Fibroblast of lung (primary cell): Measurements from ENCODE around the gene NPNT. TPM values are rescaled to one million over a fixed set of nuclear protein-coding genes. Genes with fewer than 3 reads are reported as not detected.

Source experiments
- DNase-seq, 2 donors: peaks; one replicate each; pipeline versions ENCODE4 v3.0.0 to v3.0.0-alpha.2; 2010; ENCODE audit warnings: low read depth in 2 of 2
- H2AFZ ChIP-seq: 2 replicates; pipeline ENCODE4 v1.5.1; 2012; ENCODE audit warnings: low read length, control low read depth, inconsistent platforms
- H3K27ac ChIP-seq: 2 replicates; pipeline ENCODE4 v1.5.1; 2011; ENCODE audit warnings: low read length, control low read depth; ENCODE audit not compliant: insufficient read depth
- H3K27me3 ChIP-seq: 2 replicates; pipeline ENCODE4 v1.5.1; 2011; ENCODE audit warnings: mild to moderate bottlenecking, low read length; ENCODE audit not compliant: control insufficient read depth, insufficient read depth
- H3K36me3 ChIP-seq: 2 replicates; pipeline ENCODE4 v1.5.1; 2011; ENCODE audit warnings: low read length; ENCODE audit not compliant: control insufficient read depth, insufficient read depth
- H3K4me1 ChIP-seq: 2 replicates; pipeline ENCODE4 v1.5.1; 2011; ENCODE audit warnings: low read length; ENCODE audit not compliant: control insufficient read depth, insufficient read depth; ENCODE audit errors: extremely low read depth
- H3K4me2 ChIP-seq: 2 replicates; pipeline ENCODE4 v1.5.1; 2011; ENCODE audit warnings: low read length, control low read depth; ENCODE audit not compliant: insufficient read depth; ENCODE audit errors: extremely low read depth
- H3K4me3 ChIP-seq, 4 experiments: fragments of 200-600 bp in 1 of 4; sonication (generic) in 1 of 4; replicated peaks in 1 of 4; 2 replicates each; pipeline ENCODE4 v1.5.1; 2011 to 2016; ENCODE audit warnings: low read length in 4 of 4, low read depth in 3 of 4, mild to moderate bottlenecking in 3 of 4, control low read depth in 2 of 4, inconsistent platforms in 1 of 4, mixed read lengths in 1 of 4; ENCODE audit not compliant: insufficient read depth in 1 of 4; ENCODE audit errors: control extremely low read depth in 1 of 4
- H3K79me2 ChIP-seq: 2 replicates; pipeline ENCODE4 v1.5.1; 2012; ENCODE audit warnings: mild to moderate bottlenecking, low read length, inconsistent platforms; ENCODE audit not compliant: control insufficient read depth, insufficient read depth
- H3K9ac ChIP-seq: 2 replicates; pipeline ENCODE4 v1.5.1; 2011; ENCODE audit warnings: mild to moderate bottlenecking, low read length, control low read depth; ENCODE audit not compliant: insufficient read depth
- H3K9me3 ChIP-seq: 2 replicates; pipeline ENCODE4 v1.5.1; 2012; ENCODE audit warnings: low read depth, low read length; ENCODE audit not compliant: control insufficient read depth, insufficient read depth
- H4K20me1 ChIP-seq: 2 replicates; pipeline ENCODE4 v1.5.1; 2011; ENCODE audit warnings: low read length; ENCODE audit not compliant: control insufficient read depth, insufficient read depth; ENCODE audit errors: extremely low read depth
- CTCF ChIP-seq, 2 donors: IDR thresholded peaks in 1 of 2; conservative IDR thresholded peaks in 1 of 2; 1 replicate in 1 of 2; 2 replicates in 1 of 2; pipeline ENCODE4 v1.5.1; 2011 to 2012; ENCODE audit warnings: low read length in 2 of 2, control low read depth in 1 of 2, inconsistent platforms in 1 of 2, low read depth in 1 of 2, mild to moderate bottlenecking in 1 of 2
- EZH2 ChIP-seq: IDR thresholded peaks from 2 replicates; pipeline ENCODE4 v1.5.1; 2012; ENCODE audit warnings: low read length, control low read depth, mild to moderate bottlenecking; ENCODE audit errors: missing control alignments
- polyA plus RNA-seq, 2 donors: library from polyadenylated mRNA; depleted of rRNA in 1 of 2; stranded (reverse) in 1 of 2; unstranded in 1 of 2; fragments of >200 nt; gene quantifications; 2 replicates each; pipeline ENCODE4 v1.2.1, GENCODE V29; 2011 to 2012; ENCODE audit warnings: missing spikeins in 1 of 2
- total RNA-seq: library from RNA; depleted of rRNA; stranded (reverse); fragments of >200 nt; gene quantifications from 2 replicates; pipeline ENCODE4 v1.2.1, GENCODE V29; 2014

The NPNT gene
- total and polyA plus RNA-seq, 2 donors (not counting 1 experiment from before 2014, with no cell fraction given): 0.02 to 5.9 TPM

- Histone ChIP-seq H3K79me2 (no peaks in the 10 kb centered on the region), H2AFZ (no peak overlapping the region), H3K4me2 (no peak overlapping the region), H3K4me1 (no peaks in the 10 kb centered on the region), H3K36me3 (no peaks in the 10 kb centered on the region), H3K27ac (no peak overlapping the region), H3K4me3 (no peak overlapping the region), H4K20me1 (no peaks in the 10 kb centered on the region), H3K9me3 (no peaks in the 10 kb centered on the region), H3K27me3 (no peaks in the 10 kb centered on the region), H3K9ac (no peak overlapping the region)
- TF ChIP-seq EZH2: no peak
- no peak for TF ChIP-seq CTCF (conservative IDR thresholded peaks at IDR 0.05 in 1 of 2, IDR thresholded peaks at IDR 0.05 in 1 of 2; ENCODE audit: low read depth in 1 of 2, low read length in 2 of 2)
- DNase-seq: no peak
These were observed 20.0 kb upstream of the NPNT start for GRCh38 chr4:105875233-105875632.

GRCh38 chr4:105878668-105879067 lies 16.6 kb upstream of the NPNT start:
- no peak overlapping the region for H3K9ac ChIP-seq
- no peaks in the 10 kb centered on the region for H3K9me3 ChIP-seq
- H3K27ac ChIP-seq: no peak overlapping the region
- no peaks in the 10 kb centered on the region for H4K20me1 ChIP-seq
- TF ChIP-seq CTCF (conservative IDR thresholded peaks at IDR 0.05 in 1 of 2, IDR thresholded peaks at IDR 0.05 in 1 of 2; ENCODE audit: low read depth in 1 of 2, low read length in 2 of 2) (no peak), EZH2 (no peak)
- H3K27me3 ChIP-seq: no peaks in the 10 kb centered on the region
- no peaks in the 10 kb centered on the region for H3K79me2 ChIP-seq
- H3K4me1 ChIP-seq: no peaks in the 10 kb centered on the region
- H3K36me3 ChIP-seq: no peaks in the 10 kb centered on the region
- no peak for DNase-seq
- no peak overlapping the region for H2AFZ ChIP-seq
- H3K4me2 ChIP-seq: no peak overlapping the region
- no peak overlapping the region for H3K4me3 ChIP-seq

GRCh38 chr4:105887508-105887907 lies 7.8 kb upstream of the NPNT start:
- Histone ChIP-seq H3K36me3 (no peaks in the 10 kb centered on the region), H3K4me1 (no peaks in the 10 kb centered on the region), H3K4me2 (no peak overlapping the region), H4K20me1 (no peaks in the 10 kb centered on the region), H2AFZ (no peak overlapping the region), H3K9ac (no peak overlapping the region), H3K27ac (no peak overlapping the region), H3K9me3 (no peaks in the 10 kb centered on the region), H3K27me3 (peaks cover 5% of the 10 kb centered on the region), H3K79me2 (no peaks in the 10 kb centered on the region), H3K4me3 (no peak overlapping the region)
- DNase-seq: no peak
- no peak for TF ChIP-seq EZH2
- TF ChIP-seq CTCF (conservative IDR thresholded peaks at IDR 0.05 in 1 of 2, IDR thresholded peaks at IDR 0.05 in 1 of 2; ENCODE audit: low read depth in 1 of 2, low read length in 2 of 2): no peak
